ENCODE measurements around the gene HIBADH.
"Not testable (repeated sequence)": the region's sequence is repeated elsewhere in the genome, so short reads cannot be mapped to it uniquely, and the experiment has no call there.

HIBADH gene

DNA sequence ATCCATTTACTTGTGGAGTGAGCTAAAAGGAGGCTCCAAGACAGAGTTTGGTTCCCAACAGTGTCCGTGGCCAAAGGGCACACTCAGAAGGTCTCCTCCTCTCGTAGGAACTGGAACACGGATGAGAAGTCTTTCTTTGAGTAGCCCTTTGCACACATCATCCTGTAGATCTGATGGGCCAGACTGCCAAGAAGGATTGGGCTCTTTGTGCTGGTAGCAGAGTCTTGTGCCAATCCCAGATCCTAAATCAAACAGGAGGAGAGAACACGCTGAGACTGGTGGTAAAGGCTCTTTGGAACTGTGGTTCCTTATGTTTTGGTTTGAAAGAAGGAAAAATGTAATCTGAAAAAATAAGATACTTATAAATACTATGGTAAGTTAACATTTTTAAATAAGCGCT is 136.6 kb downstream of the HIBADH start:
- Mint-ChIP-seq H3K36me3 (peaks cover 40% of the 10 kb centered on the region), H3K27ac (no peak overlapping the region), H3K27me3 (no peaks in the 10 kb centered on the region), H3K4me3 (no peak overlapping the region), H3K9me3 (no peaks in the 10 kb centered on the region), H3K4me1 (no peaks in the 10 kb centered on the region)

- H3K4me3 Mint-ChIP-seq = no peak overlapping the region
- H3K27ac Mint-ChIP-seq = no peak overlapping the region
- H3K27me3 Mint-ChIP-seq = no peaks in the 10 kb centered on the region
- H3K36me3 Mint-ChIP-seq = peaks cover 32% of the 10 kb centered on the region
- H3K4me1 Mint-ChIP-seq = peaks cover 1% of the 10 kb centered on the region
- no peaks in the 10 kb centered on the region for H3K9me3 Mint-ChIP-seq
Measured at GRCh38 chr7:27523321-27523720, 139.4 kb downstream of the HIBADH start.

DNA sequence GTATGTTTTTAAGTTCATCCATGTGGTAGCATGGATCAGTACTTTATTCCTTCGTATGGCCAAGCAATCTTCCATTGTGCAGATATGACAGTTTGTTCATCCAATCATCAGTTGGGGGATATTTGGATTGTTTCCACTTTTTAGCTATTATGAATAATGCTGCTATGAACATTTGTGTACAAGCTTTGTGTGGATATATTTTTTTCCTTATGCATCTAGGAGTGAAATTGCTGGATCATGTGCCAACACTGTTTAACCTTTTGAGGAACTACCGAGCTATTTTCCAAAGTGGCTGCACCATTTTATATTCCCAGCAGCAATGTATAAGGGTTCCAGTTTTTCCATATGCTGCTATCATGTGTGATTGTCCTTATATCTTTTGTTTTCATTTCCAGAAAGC is 140.1 kb downstream of the HIBADH start:
- H3K27me3 Mint-ChIP-seq = no peaks in the 10 kb centered on the region
- H3K27ac Mint-ChIP-seq = no peak overlapping the region
- H3K4me1 Mint-ChIP-seq = peaks cover 9% of the 10 kb centered on the region
- H3K36me3 Mint-ChIP-seq = peaks cover 30% of the 10 kb centered on the region
- H3K4me3 Mint-ChIP-seq = no peak overlapping the region
- no peaks in the 10 kb centered on the region for H3K9me3 Mint-ChIP-seq

- H3K9me3 Mint-ChIP-seq = no peaks in the 10 kb centered on the region
- H3K4me3 Mint-ChIP-seq = no peak overlapping the region
- H3K4me1 Mint-ChIP-seq = peaks cover 9% of the 10 kb centered on the region
- H3K27me3 Mint-ChIP-seq = no peaks in the 10 kb centered on the region
- peaks cover 24% of the 10 kb centered on the region for H3K36me3 Mint-ChIP-seq
- no peak overlapping the region for H3K27ac Mint-ChIP-seq
Measured at GRCh38 chr7:27520815-27521790, 141.6 kb downstream of the HIBADH start.

DNA sequence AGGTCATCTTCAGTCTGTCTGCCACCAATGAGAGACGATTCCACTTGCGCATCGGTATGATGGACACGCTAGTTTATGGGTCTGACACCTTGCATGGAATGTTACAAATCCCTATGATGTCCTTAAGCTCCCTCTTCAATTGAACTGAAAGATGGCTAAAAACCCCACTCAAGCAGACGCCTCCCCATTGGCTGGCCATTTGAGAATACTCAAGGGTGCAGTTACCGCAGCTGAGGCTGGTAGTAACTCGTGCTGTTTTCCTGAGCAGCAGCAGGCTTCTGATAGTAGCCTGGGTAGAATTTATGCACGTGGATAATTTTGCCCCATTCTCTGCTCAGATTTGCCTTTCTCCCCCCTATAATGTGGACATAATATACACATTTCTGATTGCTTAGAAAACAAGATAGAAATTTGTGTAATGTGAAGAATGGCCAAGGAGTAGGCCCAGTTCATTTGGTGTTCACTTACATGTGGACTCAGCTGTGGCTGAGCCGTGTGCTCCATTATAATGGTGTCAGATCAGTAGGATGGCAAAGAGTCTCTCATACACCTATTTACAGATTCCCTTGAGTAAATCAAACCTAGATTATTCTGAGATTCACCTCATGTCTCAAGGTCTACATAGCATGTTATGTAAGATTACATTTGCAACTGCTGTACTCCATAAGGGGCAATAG is 142.8 kb downstream of the HIBADH start:
- Mint-ChIP-seq H3K27ac (no peak overlapping the region), H3K4me1 (peaks cover 9% of the 10 kb centered on the region), H3K9me3 (no peaks in the 10 kb centered on the region), H3K27me3 (no peaks in the 10 kb centered on the region), H3K36me3 (peaks cover 17% of the 10 kb centered on the region), H3K4me3 (no peak overlapping the region)

GRCh38 chr7:27518561-27519350 is 143.9 kb downstream of the HIBADH start:
- Mint-ChIP-seq H3K4me1 (peaks cover 9% of the 10 kb centered on the region), H3K4me3 (no peak overlapping the region), H3K27ac (no peak overlapping the region), H3K36me3 (peaks cover 11% of the 10 kb centered on the region), H3K27me3 (no peaks in the 10 kb centered on the region), H3K9me3 (no peaks in the 10 kb centered on the region)

DNA sequence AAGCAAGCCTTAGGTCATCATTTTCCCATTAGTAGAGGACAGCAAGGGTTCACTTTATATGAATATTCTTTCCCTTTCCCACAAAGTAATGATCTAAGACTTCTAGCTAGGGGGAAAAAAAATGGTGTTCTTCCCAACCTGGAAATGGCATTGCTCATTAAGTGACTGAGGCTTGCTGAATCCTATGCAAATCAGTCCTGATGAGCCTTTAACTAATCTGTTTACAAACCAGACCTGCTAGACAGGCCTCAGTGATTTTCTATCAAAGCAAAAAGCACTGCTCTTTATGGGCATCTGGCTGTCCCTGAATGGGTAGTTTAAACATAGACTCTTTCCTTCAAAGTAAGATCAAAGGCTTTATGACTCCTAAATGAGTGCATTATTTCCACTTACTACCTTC is 146.3 kb downstream of the HIBADH start:
- H3K9me3 Mint-ChIP-seq = no peaks in the 10 kb centered on the region
- H3K27me3 Mint-ChIP-seq = no peaks in the 10 kb centered on the region
- peaks cover 9% of the 10 kb centered on the region for H3K4me1 Mint-ChIP-seq
- H3K27ac Mint-ChIP-seq = no peak overlapping the region
- no peak overlapping the region for H3K4me3 Mint-ChIP-seq
- H3K36me3 Mint-ChIP-seq = peaks cover 5% of the 10 kb centered on the region

- Mint-ChIP-seq H3K4me1 (peaks cover 9% of the 10 kb centered on the region), H3K36me3 (peaks cover 5% of the 10 kb centered on the region), H3K4me3 (no peak overlapping the region), H3K27ac (no peak overlapping the region), H3K9me3 (no peaks in the 10 kb centered on the region), H3K27me3 (no peaks in the 10 kb centered on the region)
Measured at GRCh38 chr7:27515933-27516332, 146.8 kb downstream of the HIBADH start.

DNA sequence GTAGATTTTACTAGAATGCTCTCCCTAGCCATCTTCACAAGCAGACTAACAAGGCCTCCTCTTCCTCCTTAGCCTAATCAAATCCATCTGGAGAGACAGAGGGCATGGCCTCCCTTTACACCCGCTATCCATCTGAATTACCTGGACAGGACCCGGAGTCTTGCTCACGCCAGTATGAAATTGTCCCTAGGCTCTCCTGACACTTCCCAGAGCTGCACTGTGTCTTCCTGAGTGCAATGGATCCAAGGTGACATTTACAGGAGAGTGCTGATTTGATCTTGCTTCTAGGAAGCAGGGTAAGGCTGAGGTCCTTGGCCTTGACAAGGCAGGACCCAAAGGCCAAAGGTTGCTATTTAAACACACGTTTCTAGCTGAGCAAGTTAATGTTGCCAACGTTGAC is 147.8 kb downstream of the HIBADH start:
- H3K4me3 Mint-ChIP-seq = no peak overlapping the region
- peaks cover 2% of the 10 kb centered on the region for H3K36me3 Mint-ChIP-seq
- H3K9me3 Mint-ChIP-seq = no peaks in the 10 kb centered on the region
- no peaks in the 10 kb centered on the region for H3K27me3 Mint-ChIP-seq
- peaks cover 9% of the 10 kb centered on the region for H3K4me1 Mint-ChIP-seq
- no peak overlapping the region for H3K27ac Mint-ChIP-seq

DNA sequence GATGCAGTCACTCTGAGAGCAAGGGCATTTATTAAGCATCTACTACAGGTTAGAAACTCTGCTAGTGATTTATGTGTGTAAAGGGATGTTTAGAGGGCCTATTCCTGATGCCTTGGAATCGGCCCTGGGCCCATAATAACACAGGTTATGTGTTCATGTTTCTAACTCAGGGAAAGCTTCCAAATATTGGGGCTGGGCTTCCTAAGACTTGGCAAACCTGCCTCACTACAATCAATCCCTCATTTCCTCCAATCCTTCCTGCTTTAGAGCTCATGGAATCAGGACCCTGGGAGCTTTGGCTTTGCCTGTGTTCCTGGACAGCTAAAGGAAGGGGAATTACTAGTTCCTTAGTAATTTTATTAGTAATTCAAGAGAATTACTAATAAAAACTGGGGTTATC is 148.8 kb downstream of the HIBADH start:
- Mint-ChIP-seq H3K4me1 (peaks cover 9% of the 10 kb centered on the region), H3K36me3 (peaks cover 2% of the 10 kb centered on the region), H3K9me3 (no peaks in the 10 kb centered on the region), H3K27me3 (no peaks in the 10 kb centered on the region), H3K4me3 (no peak overlapping the region), H3K27ac (no peak overlapping the region)

DNA sequence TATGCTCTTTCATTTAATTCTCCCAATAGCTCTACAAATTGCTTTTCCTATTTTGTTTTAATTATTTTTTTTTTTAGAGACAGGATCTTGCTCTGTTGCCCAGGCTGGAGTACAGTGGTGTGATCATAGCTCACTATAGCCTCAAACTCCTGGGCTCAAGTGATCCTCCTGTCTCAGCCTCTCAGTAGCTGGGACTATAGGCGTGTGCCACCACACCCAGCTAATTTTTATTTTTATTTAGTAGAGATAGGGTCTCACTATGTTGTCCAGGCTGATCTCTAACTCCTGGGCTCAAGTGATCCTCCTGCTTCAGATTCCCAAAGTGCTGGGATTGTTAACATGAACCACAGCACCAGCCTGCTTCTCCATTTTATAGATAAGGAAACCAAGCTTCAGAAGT is 151.3 kb downstream of the HIBADH start:
- H3K4me3 Mint-ChIP-seq, H3K36me3 Mint-ChIP-seq, H3K27me3 Mint-ChIP-seq: not testable (repeated sequence)

DNA sequence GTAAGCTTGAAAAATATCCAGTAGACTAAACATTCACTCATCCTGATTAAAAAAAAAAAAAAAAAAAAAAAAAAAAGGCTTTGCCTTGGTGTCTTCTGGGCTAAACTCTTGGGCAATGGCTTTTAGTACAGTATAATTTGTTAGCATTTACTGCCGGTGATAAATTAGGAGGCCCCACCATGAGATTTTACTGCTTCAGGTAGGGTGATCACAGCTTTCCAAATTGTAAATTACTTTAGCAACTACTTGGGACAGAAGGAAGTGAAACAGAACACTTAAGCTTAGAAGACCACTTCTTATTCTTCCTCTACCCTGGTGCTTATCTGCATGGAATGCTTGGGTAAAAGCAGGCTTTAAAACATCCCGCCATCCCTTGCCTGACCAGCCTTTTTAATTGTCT is 152.1 kb downstream of the HIBADH start:
- Mint-ChIP-seq H3K4me3 (no peak overlapping the region), H3K27me3 (no peaks in the 10 kb centered on the region), H3K4me1 (no peaks in the 10 kb centered on the region), H3K9me3 (no peaks in the 10 kb centered on the region), H3K27ac (no peak overlapping the region), H3K36me3 (no peaks in the 10 kb centered on the region)

More for the DNA sequence above, 151.3 kb downstream of the HIBADH start:
- not testable (repeated sequence) for H3K9me3 Mint-ChIP-seq, H3K27ac Mint-ChIP-seq, H3K4me1 Mint-ChIP-seq

DNA sequence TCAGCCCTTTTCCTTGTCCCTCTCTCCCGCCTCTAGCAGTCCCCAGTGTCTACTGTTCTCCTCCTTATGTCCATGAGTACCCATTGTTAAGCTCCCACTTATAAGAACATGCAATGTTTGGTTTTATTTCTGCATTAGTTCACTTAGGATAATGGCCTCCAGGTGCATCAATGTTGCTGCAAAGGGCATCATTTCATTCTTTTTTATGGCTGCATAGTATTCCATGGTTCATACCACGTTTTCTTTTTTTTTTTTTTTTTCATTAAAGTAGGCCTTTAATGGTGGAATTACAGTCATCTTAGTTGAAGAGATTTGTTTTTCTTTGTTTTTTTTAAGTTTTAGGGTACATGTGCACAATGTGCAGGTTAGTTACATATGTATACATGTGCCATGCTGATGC is 160.8 kb downstream of the HIBADH start:
- H3K36me3 Mint-ChIP-seq, H3K4me1 Mint-ChIP-seq, H3K4me3 Mint-ChIP-seq, H3K27ac Mint-ChIP-seq, H3K9me3 Mint-ChIP-seq, H3K27me3 Mint-ChIP-seq: not testable (repeated sequence)

GRCh38 chr7:27501001-27501400 is 161.7 kb downstream of the HIBADH start:
- Mint-ChIP-seq H3K27me3 (no peaks in the 10 kb centered on the region), H3K9me3 (no peaks in the 10 kb centered on the region), H3K27ac (no peak overlapping the region), H3K4me1 (no peaks in the 10 kb centered on the region), H3K4me3 (no peak overlapping the region), H3K36me3 (peaks cover 2% of the 10 kb centered on the region)

- peaks cover 6% of the 10 kb centered on the region for H3K9me3 Mint-ChIP-seq
- peaks cover 3% of the 10 kb centered on the region for H3K36me3 Mint-ChIP-seq
- peaks cover 6% of the 10 kb centered on the region for H3K4me1 Mint-ChIP-seq
Measured at GRCh38 chr7:27492224-27492623, 170.5 kb downstream of the HIBADH start.

DNA sequence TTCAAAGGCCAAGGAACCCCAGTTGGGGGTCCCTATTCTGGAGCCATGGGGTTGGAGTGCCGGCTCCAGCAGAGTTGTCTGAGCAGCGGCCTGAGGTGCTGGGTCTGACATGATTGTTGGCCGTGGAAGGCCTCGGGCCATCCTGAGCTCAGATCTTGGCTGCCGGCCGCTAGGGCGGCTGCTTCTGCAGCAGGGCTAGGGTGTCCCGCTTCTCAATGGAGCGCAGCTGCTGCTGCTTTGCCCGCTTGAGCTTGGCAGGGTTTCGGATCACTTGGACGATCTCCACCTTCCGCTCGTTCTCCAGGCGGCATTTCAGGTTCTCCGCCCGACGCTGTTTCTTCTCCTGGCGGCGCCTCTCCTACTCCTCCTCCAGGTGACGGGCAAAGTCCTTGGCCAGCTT is 171.1 kb downstream of the HIBADH start:
- Mint-ChIP-seq H3K27ac (no peak overlapping the region), H3K4me1 (peaks cover 6% of the 10 kb centered on the region), H3K4me3 (no peak overlapping the region), H3K9me3 (peaks cover 6% of the 10 kb centered on the region), H3K36me3 (peaks cover 3% of the 10 kb centered on the region), H3K27me3 (peaks cover 3% of the 10 kb centered on the region)

More at GRCh38 chr7:27492224-27492623, 170.5 kb downstream of the HIBADH start:
- Mint-ChIP-seq H3K27ac (no peak overlapping the region), H3K4me3 (no peak overlapping the region), H3K27me3 (peaks cover 3% of the 10 kb centered on the region)

Data from activated naive CD4-positive, alpha-beta T cell treated with anti-CD3 and anti-CD28 coated beads, Interleukin-2, amount 50 U/mL, for 24 hours (primary cell).